Tibial nerve (tissue), 4 donors: ENCODE measurements around the gene LCE2C. TPM values are rescaled to one million over a fixed set of nuclear protein-coding genes. Genes with fewer than 3 reads are reported as not detected.
"Not testable (repeated sequence)": the region's sequence is repeated elsewhere in the genome, so short reads cannot be mapped to it uniquely, and the experiment has no call there.

Experiments used
- DNase-seq, 2 donors: peaks; one replicate each; pipeline ENCODE4 v3.0.0-alpha.2; 2019; ENCODE audit warnings: low spot score in 2 of 2
- H3K27ac ChIP-seq, 4 donors: fragments of 200-600 bp; sonication (generic) in 3 of 4; one replicate each; pipeline ENCODE4 v1.5.1; 2017 to 2019; ENCODE audit warnings: mild to moderate bottlenecking in 1 of 4
- H3K27me3 ChIP-seq, 2 donors: fragments of 200-600 bp; sonication (generic) in 1 of 2; one replicate each; pipeline versions ENCODE4 v1.5.1 to v1.6.0; 2017 to 2019
- H3K36me3 ChIP-seq, 3 donors: fragments of 200-600 bp; sonication (generic); one replicate each; pipeline ENCODE4 v1.5.1; 2018 to 2019
- H3K4me1 ChIP-seq, 4 donors: fragments of 200-600 bp; sonication (generic) in 3 of 4; one replicate each; pipeline ENCODE4 v1.5.1; 2017 to 2019
- H3K4me3 ChIP-seq, 4 donors: fragments of 200-600 bp; sonication (generic) in 3 of 4; one replicate each; pipeline ENCODE4 v1.5.1; 2017 to 2019; ENCODE audit warnings: mild to moderate bottlenecking in 1 of 4, moderate library complexity in 1 of 4
- H3K9me3 ChIP-seq, 4 donors: fragments of 200-600 bp; sonication (generic) in 3 of 4; one replicate each; pipeline ENCODE4 v1.5.1; 2017 to 2019
- CTCF ChIP-seq, 5 experiments: fragments of 200-600 bp in 3 of 5; fragments of 450-650 bp in 2 of 5; sonication (generic) in 3 of 5; IDR thresholded peaks; one replicate each; pipeline ENCODE4 v1.5.1; 2016 to 2019; ENCODE audit warnings: antibody characterized with exemption in 5 of 5, mild to moderate bottlenecking in 3 of 5, moderate library complexity in 2 of 5
- EP300 ChIP-seq, 2 donors: sonication (generic); formaldehyde crosslinking; IDR thresholded peaks; one replicate each; pipeline ENCODE4 v1.6.1; 2017; ENCODE audit warnings: antibody characterized with exemption in 2 of 2, mild to moderate bottlenecking in 1 of 2
- POLR2A ChIP-seq, 2 donors: fragments of 450-650 bp; IDR thresholded peaks; one replicate each; pipeline ENCODE4 v1.6.1; 2017; ENCODE audit warnings: antibody characterized with exemption in 2 of 2, mild to moderate bottlenecking in 2 of 2, moderate library complexity in 2 of 2
- WGBS, 2 donors: methylation state at CpG; one replicate each; pipeline ENCODE4 v1.1.5; 2018; 5-methylcytosine and 5-hydroxymethylcytosine counted together
- total RNA-seq, 4 donors: library from RNA; depleted of rRNA; stranded (reverse); fragments of >200 nt; gene quantifications; one replicate each; pipeline ENCODE4 v1.1.0, GENCODE V29; 2016

LCE2C gene
- total RNA-seq, 4 donors from 2014 or later = not detected

GRCh38 chr1:152683846-152684245 is 8.8 kb downstream of the LCE2C start:
- DNase-seq = no peak
- Histone ChIP-seq H3K27me3 (no peaks in the 10 kb centered on the region), H3K27ac (no peak overlapping the region), H3K4me1 (no peaks in the 10 kb centered on the region), H3K36me3 (no peaks in the 10 kb centered on the region), H3K9me3 (no peaks in the 10 kb centered on the region), H3K4me3 (no peak overlapping the region)
- TF ChIP-seq CTCF (IDR thresholded peaks at IDR 0.05) (no peak), EP300 (IDR thresholded peaks at IDR 0.05) (no peak)

GRCh38 chr1:152685823-152686222 is 10.7 kb downstream of the LCE2C start, which contains the start of gene LCE2B:
LCE2B (plus strand) TSS chr1:152686123; CDS start chr1:152686844, 721 bp downstream.
- H3K27ac ChIP-seq, H3K4me3 ChIP-seq, H3K4me1 ChIP-seq, H3K27me3 ChIP-seq, H3K36me3 ChIP-seq, DNase-seq, H3K9me3 ChIP-seq: not testable (repeated sequence)
- WGBS, 2 donors = 61 to 68% methylated on average over 2 to 3 of the region's 4 CpGs

GRCh38 chr1:152697701-152698600 is 22.9 kb downstream of the LCE2C start, which contains the start of gene LCE2A:
LCE2A (plus strand) TSS chr1:152698345; CDS start chr1:152698902, 557 bp downstream.
- Histone ChIP-seq H3K27ac (no peak within 1 kb of the TSS), H3K4me3 (no peak within 1 kb of the TSS), H3K36me3 (no peaks in the 10 kb centered on the region), H3K4me1 (no peaks in the 10 kb centered on the region), H3K9me3 (no peaks in the 10 kb centered on the region), H3K27me3 (no peaks in the 10 kb centered on the region)
- WGBS, 2 donors = 37 to 53% methylated on average over 2 to 4 of the region's 4 CpGs
- no peak for TF ChIP-seq EP300 (IDR thresholded peaks at IDR 0.05)
- no peak for DNase-seq

GRCh38 chr1:152699746-152700145 is 24.7 kb downstream of the LCE2C start:
- no peak overlapping the region for H3K4me3 ChIP-seq
- H3K4me1 ChIP-seq = no peaks in the 10 kb centered on the region
- no peak for DNase-seq
- TF ChIP-seq EP300 (IDR thresholded peaks at IDR 0.05) = no peak
- no peak for TF ChIP-seq POLR2A (IDR thresholded peaks at IDR 0.05)
- TF ChIP-seq CTCF (IDR thresholded peaks at IDR 0.05) = no peak
- no peaks in the 10 kb centered on the region for H3K27me3 ChIP-seq
- no peaks in the 10 kb centered on the region for H3K9me3 ChIP-seq
- no peak overlapping the region for H3K27ac ChIP-seq
- 83 to 87% methylated on average over 4 of the region's 4 CpGs for WGBS, 2 donors
- H3K36me3 ChIP-seq = no peaks in the 10 kb centered on the region

GRCh38 chr1:152707860-152708259 is 32.8 kb downstream of the LCE2C start, which contains the start of gene LCE4A:
LCE4A (plus strand) TSS chr1:152708160; CDS start chr1:152709076, 916 bp downstream.
- Histone ChIP-seq H3K36me3 (no peaks in the 10 kb centered on the region), H3K4me3 (no peak within 1 kb of the TSS), H3K9me3 (no peaks in the 10 kb centered on the region), H3K4me1 (no peaks in the 10 kb centered on the region), H3K27ac (no peak within 1 kb of the TSS), H3K27me3 (no peaks in the 10 kb centered on the region)
- TF ChIP-seq POLR2A (IDR thresholded peaks at IDR 0.05) (no peak), CTCF (IDR thresholded peaks at IDR 0.05) (no peak), EP300 (IDR thresholded peaks at IDR 0.05) (no peak)
- DNase-seq = no peak
- WGBS, 2 donors = 57 to 79% methylated on average over 2 of the region's 2 CpGs

- TF ChIP-seq POLR2A (IDR thresholded peaks at IDR 0.05) (no peak), CTCF (IDR thresholded peaks at IDR 0.05) (no peak), EP300 (IDR thresholded peaks at IDR 0.05) (no peak)
- Histone ChIP-seq H3K27ac (no peak overlapping the region), H3K27me3 (no peaks in the 10 kb centered on the region), H3K36me3 (no peaks in the 10 kb centered on the region), H3K4me3 (no peak overlapping the region), H3K4me1 (no peaks in the 10 kb centered on the region), H3K9me3 (peaks cover 0 to 17% (median 0%) of the 10 kb centered on the region in 4 donors)
- no peak for DNase-seq
Observed at GRCh38 chr1:152718238-152718637, 43.2 kb downstream of the LCE2C start.
